ENCODE results near the gene TAP2.

TAP2 gene

GRCh38 chr6:32819729-32820128, 18.8 kb downstream of the TAP2 start:
- peak; percentile 27 for DNase-seq (ENCODE audit: low read depth)
- in situ Hi-C loops (cut with HindIII; ENCODE audit: low sequenced_read_pairs) = no loop called here
- no peak for TF ChIP-seq CTCF (IDR thresholded peaks at IDR 0.05; ENCODE audit: low read depth, low read length, missing control alignments)
- H3K4me3 ChIP-seq (ENCODE audit: low read depth, low read length) = no peak overlapping the region

GRCh38 chr6:32818867-32819266, 19.7 kb downstream of the TAP2 start:
- no peak overlapping the region for H3K4me3 ChIP-seq (ENCODE audit: low read depth, low read length)
- TF ChIP-seq CTCF (IDR thresholded peaks at IDR 0.05; ENCODE audit: low read depth, low read length, missing control alignments) = no peak

GRCh38 chr6:32816746-32817204, 21.8 kb downstream of the TAP2 start, which contains the start of gene HLA-DOB:
Gene HLA-DOB (minus strand): TSS chr6:32817002. CDS start chr6:32816951, 51 bp downstream.
- no peak for DNase-seq (ENCODE audit: low read depth)
- no peak within 1 kb of the TSS for H3K4me3 ChIP-seq (ENCODE audit: low read depth, low read length)
- in situ Hi-C loops (cut with HindIII; ENCODE audit: low sequenced_read_pairs) = no loop called here
- TF ChIP-seq CTCF (IDR thresholded peaks at IDR 0.05; ENCODE audit: low read depth, low read length, missing control alignments) = no peak

More at GRCh38 chr6:32818867-32819266, 19.7 kb downstream of the TAP2 start:
- no peak for DNase-seq (ENCODE audit: low read depth)
- in situ Hi-C loops (cut with HindIII; ENCODE audit: low sequenced_read_pairs) = no loop called here

GRCh38 chr6:32815996-32816395, 22.5 kb downstream of the TAP2 start:
- in situ Hi-C loops (cut with HindIII; ENCODE audit: low sequenced_read_pairs) = no loop called here
- no peak for DNase-seq (ENCODE audit: low read depth)
- no peak for TF ChIP-seq CTCF (IDR thresholded peaks at IDR 0.05; ENCODE audit: low read depth, low read length, missing control alignments)
- H3K4me3 ChIP-seq (ENCODE audit: low read depth, low read length) = no peak overlapping the region

- no peak overlapping the region for H3K4me3 ChIP-seq (ENCODE audit: low read depth, low read length)
- no peak for TF ChIP-seq CTCF (IDR thresholded peaks at IDR 0.05; ENCODE audit: low read depth, low read length, missing control alignments)
- in situ Hi-C loops (cut with HindIII; ENCODE audit: low sequenced_read_pairs) = no loop called here
- no peak for DNase-seq (ENCODE audit: low read depth)
Measured at GRCh38 chr6:32815115-32815514, 23.4 kb downstream of the TAP2 start.

GRCh38 chr6:32814145-32814544, 24.4 kb downstream of the TAP2 start:
- DNase-seq (ENCODE audit: low read depth) = no peak
- no peak overlapping the region for H3K4me3 ChIP-seq (ENCODE audit: low read depth, low read length)
- in situ Hi-C loops (cut with HindIII; ENCODE audit: low sequenced_read_pairs) = no loop called here
- no peak for TF ChIP-seq CTCF (IDR thresholded peaks at IDR 0.05; ENCODE audit: low read depth, low read length, missing control alignments)

GRCh38 chr6:32809171-32809570, 29.4 kb downstream of the TAP2 start:
- no peak for TF ChIP-seq CTCF (IDR thresholded peaks at IDR 0.05; ENCODE audit: low read depth, low read length, missing control alignments)
- no peak for DNase-seq (ENCODE audit: low read depth)
- in situ Hi-C loops (cut with HindIII; ENCODE audit: low sequenced_read_pairs) = no loop called here
- H3K4me3 ChIP-seq (ENCODE audit: low read depth, low read length) = no peak overlapping the region
